Left ventricle myocardium inferior (tissue), 1 donor: Measurements from ENCODE around the gene SEPTIN10. TPM values are rescaled to one million over a fixed set of nuclear protein-coding genes. Genes with fewer than 3 reads are reported as not detected.
A peak's percentile ranks its signal among the peaks of the same experiment; 100 is the strongest.

ENCODE experiments used
- DNase-seq: peaks from one replicate; pipeline ENCODE4 v3.0.0-alpha.2; 2020
- H3K27ac ChIP-seq: fragments of 200-600 bp; replicated peaks from 2 replicates; pipeline ENCODE4 v1.8.0; 2021
- H3K27me3 ChIP-seq: fragments of 200-600 bp; 2 replicates; pipeline ENCODE4 v1.8.0; 2021; ENCODE audit warnings: low read depth
- H3K36me3 ChIP-seq: fragments of 200-600 bp; 2 replicates; pipeline ENCODE4 v1.8.0; 2021
- H3K4me1 ChIP-seq: fragments of 200-600 bp; 2 replicates; pipeline ENCODE4 v1.8.0; 2021
- H3K4me3 ChIP-seq: fragments of 200-600 bp; 2 replicates; pipeline ENCODE4 v1.8.0; 2021; ENCODE audit warnings: mild to moderate bottlenecking, moderate library complexity
- H3K9me3 ChIP-seq: fragments of 200-600 bp; replicated peaks from 2 replicates; pipeline ENCODE4 v1.8.0; 2021
- intact Hi-C: fragments of 100-400 bp; cut with micrococcal nuclease; formaldehyde crosslinking; loops from one replicate; pipeline ENCODE4 v1.11.0; 2022
- total RNA-seq: library from RNA; stranded (reverse); fragmentation: NEBNext Ultra II Directional; extraction: Animal tissue kit (Norgen Biotek cat#: 25700); gene quantifications from one replicate; pipeline ENCODE4 v1.2.1, GENCODE V29; 2021
- TF ChIP-seq, protein P1 (sequence below): fragments of 200-600 bp; IDR thresholded peaks from 2 replicates; pipeline ENCODE4 v1.8.0; 2021; ENCODE audit warnings: antibody characterized with exemption, mild to moderate bottlenecking, borderline replicate concordance
- donor health status: DM: no; HTN: yes; CAD: no; lungs with severe emphysema.

Gene SEPTIN10
- total RNA-seq, 1 donor from 2014 or later, result 55.4 TPM

DNA sequence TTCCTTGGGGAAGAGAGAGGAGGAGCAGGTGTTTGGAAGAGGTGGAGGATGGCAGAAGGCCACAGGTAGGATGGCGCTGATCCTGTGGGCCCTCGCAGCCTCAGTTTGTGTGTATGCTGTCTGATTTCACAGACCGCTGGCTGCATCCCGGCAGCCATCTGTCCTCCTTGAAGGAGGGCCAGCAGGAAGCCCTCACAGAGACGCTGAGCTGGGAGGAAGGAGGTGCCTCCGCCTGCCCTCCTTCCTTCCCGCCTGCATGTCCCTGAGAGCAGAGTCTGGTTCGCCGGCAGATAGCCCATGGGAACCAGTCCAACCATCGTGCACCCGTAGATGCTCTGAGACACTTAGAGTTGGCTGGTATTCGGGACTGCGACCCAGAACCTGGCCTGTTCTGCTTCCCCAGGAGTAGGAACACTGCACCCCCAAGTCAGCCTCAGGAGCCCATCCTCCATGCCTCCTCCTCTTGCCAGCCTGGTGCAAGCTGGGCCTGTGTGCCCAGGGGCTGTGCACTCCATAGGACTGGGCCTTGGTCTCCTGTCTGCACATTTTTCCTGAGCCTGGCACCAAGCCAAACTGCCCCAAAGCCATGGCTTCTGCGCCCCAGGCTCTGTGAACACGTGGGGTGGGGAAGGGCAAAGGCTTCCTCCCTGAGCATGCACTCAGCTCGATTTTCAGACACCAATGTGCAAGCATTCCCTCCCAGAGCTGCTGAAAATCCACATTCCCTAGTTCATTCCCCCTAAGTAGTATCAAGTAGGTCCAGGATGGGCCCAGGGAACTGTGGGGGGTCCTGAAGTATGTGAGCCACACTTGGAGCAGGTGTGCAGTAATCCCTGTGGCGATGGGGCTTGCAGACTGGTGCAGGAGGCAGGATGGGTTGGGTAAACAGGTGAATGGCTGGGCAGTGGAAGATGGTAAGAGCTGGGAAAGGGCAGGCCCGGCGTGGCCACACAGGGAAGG, 115.6 kb downstream of the SEPTIN10 start:
- Histone ChIP-seq H3K27ac (peak overlapping the region; percentile 7), H3K9me3 (no peaks in the 10 kb centered on the region), H3K4me1 (peaks cover 44% of the 10 kb centered on the region), H3K27me3 (no peaks in the 10 kb centered on the region), H3K4me3 (no peak overlapping the region), H3K36me3 (peaks cover 11% of the 10 kb centered on the region)
- intact Hi-C loops, result no loop called here
- TF ChIP-seq, protein P1, sequence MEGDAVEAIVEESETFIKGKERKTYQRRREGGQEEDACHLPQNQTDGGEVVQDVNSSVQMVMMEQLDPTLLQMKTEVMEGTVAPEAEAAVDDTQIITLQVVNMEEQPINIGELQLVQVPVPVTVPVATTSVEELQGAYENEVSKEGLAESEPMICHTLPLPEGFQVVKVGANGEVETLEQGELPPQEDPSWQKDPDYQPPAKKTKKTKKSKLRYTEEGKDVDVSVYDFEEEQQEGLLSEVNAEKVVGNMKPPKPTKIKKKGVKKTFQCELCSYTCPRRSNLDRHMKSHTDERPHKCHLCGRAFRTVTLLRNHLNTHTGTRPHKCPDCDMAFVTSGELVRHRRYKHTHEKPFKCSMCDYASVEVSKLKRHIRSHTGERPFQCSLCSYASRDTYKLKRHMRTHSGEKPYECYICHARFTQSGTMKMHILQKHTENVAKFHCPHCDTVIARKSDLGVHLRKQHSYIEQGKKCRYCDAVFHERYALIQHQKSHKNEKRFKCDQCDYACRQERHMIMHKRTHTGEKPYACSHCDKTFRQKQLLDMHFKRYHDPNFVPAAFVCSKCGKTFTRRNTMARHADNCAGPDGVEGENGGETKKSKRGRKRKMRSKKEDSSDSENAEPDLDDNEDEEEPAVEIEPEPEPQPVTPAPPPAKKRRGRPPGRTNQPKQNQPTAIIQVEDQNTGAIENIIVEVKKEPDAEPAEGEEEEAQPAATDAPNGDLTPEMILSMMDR, result no peak
- peak; percentile 35 for DNase-seq

DNA sequence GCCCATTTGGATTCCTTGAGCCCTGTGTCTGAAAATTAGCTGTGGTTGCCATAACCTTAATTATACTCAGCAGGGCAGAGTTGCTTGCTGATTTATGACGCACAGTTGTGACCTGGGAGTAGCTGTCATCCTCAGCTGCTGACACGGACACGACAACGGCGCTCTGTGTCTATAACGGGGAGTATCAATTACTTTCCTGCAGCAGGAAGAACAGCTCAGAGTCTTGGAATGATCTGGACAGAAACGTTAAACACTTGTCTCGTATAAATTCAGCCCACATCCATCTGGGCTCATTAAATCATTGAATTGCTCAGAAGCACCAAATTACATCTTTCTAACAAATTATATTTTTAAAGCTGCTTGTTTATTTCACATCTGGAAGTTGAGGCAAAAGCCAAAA, 116.3 kb downstream of the SEPTIN10 start:
- TF ChIP-seq, protein P1, result no peak
- Histone ChIP-seq H3K36me3 (peaks cover 16% of the 10 kb centered on the region), H3K9me3 (no peaks in the 10 kb centered on the region), H3K27ac (peak overlapping the region; percentile 7), H3K4me1 (peaks cover 44% of the 10 kb centered on the region), H3K27me3 (no peaks in the 10 kb centered on the region), H3K4me3 (no peak overlapping the region)
- no peak for DNase-seq
- intact Hi-C loops, result no loop called here

DNA sequence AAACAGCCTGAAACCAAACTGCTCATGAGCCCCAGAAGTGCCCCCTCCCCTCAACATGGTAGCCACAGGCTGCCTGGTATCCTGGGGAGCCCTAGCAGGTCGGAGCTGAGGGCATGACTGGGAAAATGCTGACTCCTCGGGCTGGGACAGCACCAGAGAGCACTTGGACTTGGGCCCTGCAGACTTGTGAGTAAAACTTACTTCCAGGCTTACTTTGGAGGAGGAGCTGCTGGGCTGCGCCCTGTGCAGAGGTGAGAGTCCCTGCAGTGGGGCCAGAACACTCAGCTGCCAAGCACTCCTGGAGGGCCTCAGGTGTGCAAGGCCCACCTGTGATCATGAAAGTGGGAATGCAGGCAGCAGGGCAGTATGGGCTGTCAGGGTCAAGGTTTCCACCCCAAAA, 119.4 kb downstream of the SEPTIN10 start:
- TF ChIP-seq, protein P1, result no peak
- Histone ChIP-seq H3K4me3 (no peak overlapping the region), H3K4me1 (peaks cover 37% of the 10 kb centered on the region), H3K36me3 (peaks cover 13% of the 10 kb centered on the region), H3K27me3 (no peaks in the 10 kb centered on the region), H3K27ac (peak overlapping the region; percentile 46), H3K9me3 (no peaks in the 10 kb centered on the region)
- no peak for DNase-seq
- intact Hi-C loops, result no loop called here

DNA sequence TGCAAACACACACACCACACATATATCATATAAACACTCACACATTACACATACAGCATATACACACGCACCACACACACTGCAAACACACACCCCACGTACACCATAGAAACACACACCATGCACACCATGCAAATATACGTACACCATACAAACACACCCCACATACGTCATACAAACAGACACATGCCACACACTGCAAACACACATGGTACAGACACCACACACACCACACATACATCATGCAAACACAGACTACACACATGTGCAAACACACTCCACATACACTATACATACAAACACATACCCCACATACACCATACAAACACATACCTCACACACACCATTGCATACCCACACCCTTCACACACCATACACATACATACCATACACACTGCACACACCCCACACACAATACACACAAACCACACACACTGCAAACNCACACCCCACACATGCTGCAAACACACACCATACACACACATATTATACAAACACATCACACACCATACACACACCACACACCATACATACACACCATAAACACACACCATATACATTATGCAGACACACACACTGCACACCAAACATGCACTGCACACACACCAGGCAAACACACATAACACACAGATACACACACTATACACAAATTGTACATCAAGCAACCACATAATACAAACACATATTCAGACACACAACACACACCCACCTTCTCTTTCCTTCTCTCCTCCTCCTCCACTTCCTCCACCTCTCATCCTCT, 120.4 kb downstream of the SEPTIN10 start:
- Histone ChIP-seq H3K27ac (no peak overlapping the region), H3K4me1 (peaks cover 27% of the 10 kb centered on the region), H3K4me3 (no peak overlapping the region), H3K9me3 (no peaks in the 10 kb centered on the region), H3K36me3 (peaks cover 13% of the 10 kb centered on the region), H3K27me3 (no peaks in the 10 kb centered on the region)
- TF ChIP-seq, protein P1, result no peak
- no peak for DNase-seq
- intact Hi-C loops, result no loop called here

Other genes with a start within 250 kb of the SEPTIN10 start
- 2.3 TPM for gene SOWAHC, start 398 bp upstream of the SEPTIN10 start, total RNA-seq
- 24.7 TPM for gene RGPD5, start 180.3 kb upstream of the SEPTIN10 start, total RNA-seq